Measurements from ENCODE around the gene SLC17A8.
"Not testable (repeated sequence)": the region's sequence is repeated elsewhere in the genome, so short reads cannot be mapped to it uniquely, and the experiment has no call there.

Gene SLC17A8

GRCh38 chr12:100372853-100373640, 16.2 kb downstream of the SLC17A8 start:
- no peak for DNase-seq

- DNase-seq, result no peak
These were observed 18.3 kb downstream of the SLC17A8 start for GRCh38 chr12:100375038-100375735.

- no peak for DNase-seq
These were observed 19.3 kb downstream of the SLC17A8 start for GRCh38 chr12:100376161-100376560.

- no peak for DNase-seq
These were observed 24.5 kb downstream of the SLC17A8 start for GRCh38 chr12:100381379-100381778.

- no peak for DNase-seq
These were observed 25.5 kb downstream of the SLC17A8 start for GRCh38 chr12:100382338-100382737.

GRCh38 chr12:100383586-100384558, 27.0 kb downstream of the SLC17A8 start:
- no peak for DNase-seq

GRCh38 chr12:100384559-100384935, 27.7 kb downstream of the SLC17A8 start:
- DNase-seq, result no peak

GRCh38 chr12:100388382-100388781, 31.5 kb downstream of the SLC17A8 start:
- no peak for DNase-seq

GRCh38 chr12:100391856-100392255, 35.0 kb downstream of the SLC17A8 start:
- DNase-seq, result no peak

GRCh38 chr12:100393200-100393599, 36.3 kb downstream of the SLC17A8 start:
- no peak for DNase-seq

GRCh38 chr12:100395811-100396210, 38.9 kb downstream of the SLC17A8 start:
- no peak for DNase-seq

GRCh38 chr12:100398307-100398706, 41.4 kb downstream of the SLC17A8 start:
- no peak for DNase-seq

- no peak for DNase-seq
These were observed 42.2 kb downstream of the SLC17A8 start for GRCh38 chr12:100399095-100399494.

GRCh38 chr12:100401660-100402059, 44.8 kb downstream of the SLC17A8 start:
- no peak for DNase-seq

- DNase-seq, result no peak
These were observed 45.9 kb downstream of the SLC17A8 start for GRCh38 chr12:100402763-100403162.

- no peak for DNase-seq
These were observed 46.6 kb downstream of the SLC17A8 start for GRCh38 chr12:100403446-100403845.

GRCh38 chr12:100404769-100405407, 48.0 kb downstream of the SLC17A8 start:
- DNase-seq, result no peak

GRCh38 chr12:100413001-100413400, 56.1 kb downstream of the SLC17A8 start:
- DNase-seq, result no peak

GRCh38 chr12:100414739-100415138, 57.9 kb downstream of the SLC17A8 start:
- no peak for DNase-seq

- DNase-seq, result no peak
These were observed 65.8 kb downstream of the SLC17A8 start for GRCh38 chr12:100422646-100423045.

- DNase-seq, result no peak
These were observed 69.3 kb downstream of the SLC17A8 start for GRCh38 chr12:100426145-100426544.

GRCh38 chr12:100427078-100427477, 70.2 kb downstream of the SLC17A8 start:
- peak; percentile 32 for DNase-seq

GRCh38 chr12:100430251-100430650, 73.4 kb downstream of the SLC17A8 start:
- not testable (repeated sequence) for DNase-seq

All from T1000 (cell line).